ENCODE measurements around the gene VSTM2L.
"Not testable (repeated sequence)": the region's sequence is repeated elsewhere in the genome, so short reads cannot be mapped to it uniquely, and the experiment has no call there.

VSTM2L gene

DNA sequence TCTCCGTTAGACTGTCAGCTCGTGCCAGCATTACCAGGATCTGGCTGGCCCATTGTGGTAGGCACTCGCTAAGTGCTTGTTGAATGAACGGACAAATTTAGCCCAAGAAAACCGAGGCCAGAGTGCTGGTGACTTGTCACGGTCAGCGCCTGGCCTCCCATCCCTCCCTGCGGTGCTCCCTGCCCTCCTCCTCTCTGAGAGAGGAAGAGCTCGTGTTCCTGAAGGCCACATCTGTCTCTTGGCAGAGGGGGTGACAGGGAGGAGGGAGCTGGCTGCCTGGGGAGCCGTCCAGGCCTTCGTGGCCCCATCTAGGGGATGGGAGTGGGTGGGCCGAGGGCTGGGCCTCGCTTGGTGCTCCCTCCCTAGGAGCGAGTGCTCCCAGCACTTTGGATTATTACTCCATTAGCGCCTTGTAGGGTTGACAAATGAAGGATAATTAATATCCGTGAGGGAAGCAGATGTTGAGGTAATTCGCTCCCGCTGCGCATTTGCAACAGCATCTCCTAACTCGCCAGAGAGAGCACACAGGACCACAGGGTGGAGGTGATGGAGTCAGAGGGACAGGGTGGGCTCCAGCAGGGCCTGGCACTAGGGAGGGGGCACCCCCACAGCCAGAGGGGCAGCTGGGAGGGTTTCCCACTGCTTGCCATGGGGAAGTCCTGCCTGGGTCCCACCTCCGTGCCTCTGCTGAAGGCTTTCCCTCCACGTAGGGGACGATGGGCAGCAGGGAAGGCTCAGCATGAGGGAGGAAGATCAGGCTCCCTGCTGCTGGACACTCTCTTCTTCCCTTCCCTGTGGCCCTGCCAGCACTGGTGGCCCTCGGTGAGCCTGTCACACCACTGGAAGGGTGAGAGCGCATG, 37.0 kb downstream of the VSTM2L start:
- no peak for DNase-seq

DNA sequence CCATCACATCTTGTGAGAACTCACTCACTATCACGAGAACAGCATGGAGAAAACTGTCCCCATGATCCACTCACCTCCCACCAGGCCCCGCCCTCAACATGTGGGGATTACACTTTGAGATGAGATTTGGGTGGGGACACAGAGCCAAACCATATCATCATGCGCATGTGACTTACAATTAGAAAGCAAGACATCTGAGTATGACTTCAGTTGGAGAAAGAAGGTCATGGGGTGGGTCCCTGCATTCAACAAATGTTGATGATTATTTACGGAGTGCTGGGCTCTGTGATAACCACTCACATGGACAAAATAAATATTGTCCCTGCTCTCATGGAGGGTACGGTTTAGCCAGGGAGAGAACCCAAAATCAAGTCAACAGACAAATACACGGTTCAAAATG, 37.9 kb downstream of the VSTM2L start:
- DNase-seq, result no peak

DNA sequence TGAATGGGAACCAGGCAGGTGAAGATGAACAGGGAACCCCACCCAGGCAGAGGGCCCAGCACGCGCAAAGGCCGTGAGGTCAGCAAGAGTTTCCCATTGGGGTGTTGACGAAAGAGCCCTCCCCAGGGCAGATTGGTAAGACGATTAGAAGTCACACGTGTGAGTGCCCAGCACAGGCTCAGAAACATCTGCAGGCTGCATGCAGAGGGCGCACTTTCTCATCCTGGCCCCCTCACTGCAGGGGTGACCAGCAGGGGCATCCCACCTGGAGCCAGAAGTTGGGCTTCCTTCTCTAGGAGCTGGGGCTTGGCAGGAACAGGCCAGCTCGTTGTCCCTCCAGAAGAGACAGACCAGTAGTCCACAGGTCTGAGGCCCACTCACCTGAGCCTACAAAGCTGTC, 38.4 kb downstream of the VSTM2L start:
- DNase-seq, result no peak

DNA sequence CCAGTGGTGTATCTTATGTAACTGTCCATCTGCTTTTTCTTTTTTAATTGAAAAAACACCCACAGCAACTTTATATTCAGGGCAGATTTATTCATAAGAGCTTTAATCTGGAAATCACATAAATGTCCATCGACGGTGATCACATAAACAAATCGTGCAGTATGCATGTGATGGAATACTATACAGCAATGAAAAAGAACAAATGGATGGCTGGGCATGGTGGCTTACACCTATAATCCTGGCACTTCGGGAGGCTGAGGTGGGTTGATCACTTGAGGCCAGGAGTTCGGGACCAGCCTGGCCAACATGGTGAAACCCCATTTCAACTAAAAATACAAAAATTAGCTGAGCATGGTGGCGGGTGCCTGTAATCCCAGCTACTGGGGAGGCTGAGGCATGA, 39.1 kb downstream of the VSTM2L start:
- no peak for DNase-seq

DNA sequence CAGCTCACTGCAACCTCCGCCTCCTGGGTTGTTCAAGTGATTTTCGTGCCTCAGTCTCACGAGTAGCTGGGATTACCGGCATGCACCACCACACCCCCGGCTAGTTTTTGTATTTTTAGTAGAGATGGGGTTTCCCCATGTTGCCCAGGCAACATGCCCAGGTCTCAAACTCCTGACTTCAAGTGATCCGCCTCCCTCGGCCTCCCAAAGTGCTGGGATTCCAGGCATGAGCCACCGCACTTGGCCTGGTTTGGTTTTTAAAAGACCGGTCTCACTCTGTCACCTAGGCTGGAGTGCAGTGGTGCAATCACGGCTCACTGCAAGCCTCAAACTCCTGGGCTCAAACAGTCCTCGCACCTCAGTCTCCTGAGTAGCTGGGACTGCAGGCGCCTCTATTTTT, 40.1 kb downstream of the VSTM2L start:
- DNase-seq, result no peak

DNA sequence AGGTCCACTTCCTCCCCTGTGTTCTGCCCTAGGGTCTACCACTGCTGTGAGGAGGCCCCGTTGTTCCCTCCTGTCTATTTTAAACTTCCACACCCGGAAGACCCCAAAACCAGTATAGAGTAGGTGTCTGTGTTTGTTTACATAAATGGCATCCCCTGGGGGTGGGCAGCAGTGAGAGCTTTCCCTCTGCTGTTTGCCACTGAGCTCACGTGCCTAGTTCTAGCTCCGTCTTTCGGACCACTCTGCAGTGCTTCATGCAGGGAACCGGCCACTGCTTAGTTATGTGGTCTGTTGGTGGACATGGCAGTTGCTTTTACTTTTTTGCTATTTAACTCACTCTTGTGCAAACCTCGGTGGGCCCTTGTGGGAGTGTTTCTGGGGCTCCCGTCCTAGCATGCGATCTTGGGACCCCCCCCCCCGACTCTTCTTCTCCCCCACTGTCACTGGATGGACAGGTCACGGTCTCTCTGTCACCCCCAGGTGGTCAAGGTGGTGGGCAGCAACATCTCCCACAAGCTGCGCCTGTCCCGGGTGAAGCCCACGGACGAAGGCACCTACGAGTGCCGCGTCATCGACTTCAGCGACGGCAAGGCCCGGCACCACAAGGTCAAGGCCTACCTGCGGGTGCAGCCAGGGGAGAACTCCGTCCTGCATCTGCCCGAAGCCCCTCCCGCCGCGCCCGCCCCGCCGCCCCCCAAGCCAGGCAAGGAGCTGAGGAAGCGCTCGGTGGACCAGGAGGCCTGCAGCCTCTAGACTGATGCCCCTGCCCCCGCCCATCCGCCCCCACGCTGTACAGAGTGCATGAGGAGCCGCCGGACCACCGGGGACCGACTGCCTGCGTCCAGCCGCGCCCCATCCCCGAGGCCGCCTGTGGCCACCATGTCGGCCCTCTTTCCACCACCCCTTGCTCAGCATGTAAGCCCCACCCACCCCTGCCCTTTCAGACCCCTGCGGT, 40.9 kb downstream of the VSTM2L start:
- no peak for DNase-seq

DNA sequence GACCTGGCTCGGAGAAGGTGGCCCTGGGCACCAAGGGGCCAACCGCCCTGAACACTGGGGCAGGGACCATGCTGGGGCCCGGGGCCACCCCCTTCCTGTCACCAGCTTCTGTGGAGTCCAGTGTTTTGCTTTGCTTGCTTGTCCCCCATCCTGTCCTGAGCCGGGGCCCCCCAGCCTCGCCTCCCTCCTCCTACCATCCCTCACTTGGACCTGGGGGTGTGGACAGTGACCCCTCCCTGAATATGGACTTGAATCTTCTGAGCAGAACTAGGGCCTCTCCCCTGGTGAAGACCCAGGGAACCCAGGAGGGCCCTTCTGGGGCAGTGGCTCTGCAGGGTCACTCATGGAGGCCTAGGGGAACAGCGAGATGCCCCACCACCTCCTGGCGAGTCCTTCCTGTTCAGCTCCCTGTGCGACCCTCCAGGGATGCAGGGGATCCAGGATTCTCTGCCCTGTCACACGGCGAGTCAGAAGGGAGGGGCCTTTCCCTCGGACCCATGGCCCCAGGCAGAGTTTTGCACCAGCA, 41.6 kb downstream of the VSTM2L start:
- DNase-seq, result no peak

DNA sequence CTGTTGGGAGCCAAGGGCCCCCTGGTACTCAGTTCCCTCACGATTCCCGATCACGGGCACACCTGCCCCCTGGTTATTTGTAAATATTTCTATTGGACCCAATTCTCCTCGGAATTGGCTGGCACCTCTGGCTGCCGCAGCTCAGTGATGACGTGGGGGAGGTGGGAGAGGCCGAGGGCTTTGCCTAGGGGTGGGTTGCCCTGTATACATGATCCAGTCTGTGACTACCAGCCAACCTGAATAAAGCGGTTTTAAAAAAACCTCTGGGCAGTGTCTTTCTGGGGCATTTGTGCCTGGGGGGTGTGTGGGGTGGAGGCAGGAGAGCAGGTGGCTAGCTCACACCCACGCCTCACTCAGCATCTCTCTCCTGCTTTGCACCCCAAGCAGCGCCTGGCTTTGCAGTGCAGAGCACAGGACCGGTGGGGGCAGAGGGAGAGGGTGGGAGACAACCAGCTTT, 42.2 kb downstream of the VSTM2L start:
- no peak for DNase-seq

DNA sequence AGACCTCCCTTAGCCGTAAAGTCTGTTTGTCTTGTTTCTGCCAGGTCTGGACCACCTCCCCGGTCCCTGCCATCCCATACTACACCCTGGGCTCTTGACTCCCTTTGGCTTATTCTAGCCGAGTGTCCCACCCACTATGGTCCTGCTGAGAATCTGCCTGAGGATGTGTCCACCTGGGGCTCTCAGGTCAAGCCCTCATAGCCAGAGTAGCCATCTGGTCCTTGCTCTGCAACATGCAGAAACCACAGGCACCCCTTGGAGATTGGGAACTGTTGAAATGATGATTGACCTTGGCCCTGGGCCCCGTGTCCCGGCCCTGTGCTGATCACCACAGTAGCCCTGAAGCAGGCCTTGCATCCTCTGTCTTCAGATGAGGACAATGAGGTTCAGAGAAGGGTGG, 44.0 kb downstream of the VSTM2L start:
- no peak for DNase-seq

DNA sequence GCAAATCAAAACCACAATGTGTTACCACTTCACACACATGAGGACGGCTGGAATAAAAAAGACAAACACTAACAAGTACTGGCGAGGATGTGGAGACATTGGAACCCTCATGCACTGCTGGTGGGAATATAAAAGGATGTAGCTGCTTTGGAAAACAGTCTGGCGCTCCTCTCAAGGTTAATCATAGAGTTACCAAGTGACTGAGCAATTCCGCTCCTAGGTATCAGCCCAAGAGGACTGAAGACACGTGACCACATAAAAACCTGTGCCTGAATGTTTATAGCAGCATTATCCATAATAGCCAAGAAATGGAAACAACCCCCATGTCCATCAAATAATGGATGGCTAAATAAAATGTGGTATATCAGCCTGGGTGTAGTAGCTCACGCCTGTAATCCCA, 45.0 kb downstream of the VSTM2L start:
- DNase-seq, result no peak

DNA sequence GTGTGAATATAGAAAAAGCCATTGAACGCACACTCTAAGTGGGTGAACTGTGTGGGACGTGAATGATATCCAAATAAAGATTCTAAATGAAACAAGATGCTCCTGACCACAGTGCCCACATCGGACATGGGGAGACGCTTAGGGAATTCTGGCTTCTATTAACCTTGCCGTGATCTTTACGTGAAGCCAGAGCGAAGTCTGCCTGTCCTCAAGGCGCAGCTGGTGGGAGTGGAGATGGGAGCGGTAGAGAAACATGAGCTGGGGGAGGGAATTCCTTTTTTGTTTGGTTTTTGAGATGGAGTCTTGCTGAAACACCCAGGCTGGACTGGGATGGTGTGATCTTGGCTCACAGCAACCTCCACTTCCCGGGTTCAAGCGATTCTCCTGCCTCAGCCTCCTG, 46.0 kb downstream of the VSTM2L start:
- DNase-seq, result no peak

DNA sequence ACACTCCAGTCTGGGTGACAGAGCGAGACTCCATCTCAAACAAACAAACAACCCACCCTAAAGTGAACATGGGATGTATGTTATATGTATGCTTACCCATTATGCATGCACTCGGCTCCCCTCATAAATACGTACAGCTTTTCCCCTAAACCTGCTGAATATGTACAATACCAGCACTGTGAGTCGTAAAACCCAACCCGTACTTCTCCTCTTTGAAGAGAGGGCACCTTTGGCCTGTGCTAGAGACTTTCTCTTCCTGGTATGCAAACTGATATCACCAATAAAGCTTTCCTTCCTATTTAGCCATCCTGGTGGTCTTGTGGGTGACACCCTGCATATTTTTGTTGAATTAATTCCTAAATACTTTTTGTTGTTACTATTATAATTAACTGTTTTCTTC, 51.3 kb downstream of the VSTM2L start:
- no peak for DNase-seq

DNA sequence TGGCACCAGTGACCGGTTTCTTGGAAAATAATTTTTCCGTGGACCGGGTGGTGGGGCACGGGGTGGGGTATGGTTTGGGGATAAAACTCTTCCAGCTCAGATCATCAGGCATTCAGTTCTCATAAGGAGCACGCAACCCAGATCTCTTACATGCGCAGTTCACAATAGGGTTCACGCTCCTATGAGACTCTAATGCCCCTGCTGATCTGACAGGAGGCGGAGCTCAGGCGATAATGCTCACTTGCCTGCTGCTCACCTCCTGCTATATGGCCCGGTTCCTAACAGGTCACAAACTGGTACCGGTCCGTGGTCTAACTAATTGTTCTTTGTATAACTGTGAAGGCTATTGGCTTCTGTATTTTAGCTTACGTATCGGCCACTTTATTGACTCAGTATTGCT, 51.7 kb downstream of the VSTM2L start:
- no peak for DNase-seq

DNA sequence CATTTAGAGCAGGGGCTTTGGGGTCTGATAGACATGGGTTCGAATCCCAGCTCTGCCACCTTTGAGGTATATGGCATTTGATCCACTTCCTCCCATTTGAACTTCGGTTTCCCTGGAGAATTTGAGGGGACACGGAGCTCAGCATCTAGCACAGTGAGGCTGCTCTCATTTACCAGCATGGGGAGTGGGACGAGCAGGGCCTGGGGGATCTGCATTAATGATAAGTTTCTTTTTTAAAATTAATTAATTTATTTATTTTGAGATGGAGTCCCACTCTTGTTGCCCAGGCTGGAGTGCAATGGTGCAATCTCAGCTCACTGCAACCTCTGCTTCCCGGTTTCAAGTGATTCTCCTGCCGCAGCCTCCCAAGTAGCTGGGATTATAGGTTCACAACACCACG, 52.6 kb downstream of the VSTM2L start:
- DNase-seq, result no peak

DNA sequence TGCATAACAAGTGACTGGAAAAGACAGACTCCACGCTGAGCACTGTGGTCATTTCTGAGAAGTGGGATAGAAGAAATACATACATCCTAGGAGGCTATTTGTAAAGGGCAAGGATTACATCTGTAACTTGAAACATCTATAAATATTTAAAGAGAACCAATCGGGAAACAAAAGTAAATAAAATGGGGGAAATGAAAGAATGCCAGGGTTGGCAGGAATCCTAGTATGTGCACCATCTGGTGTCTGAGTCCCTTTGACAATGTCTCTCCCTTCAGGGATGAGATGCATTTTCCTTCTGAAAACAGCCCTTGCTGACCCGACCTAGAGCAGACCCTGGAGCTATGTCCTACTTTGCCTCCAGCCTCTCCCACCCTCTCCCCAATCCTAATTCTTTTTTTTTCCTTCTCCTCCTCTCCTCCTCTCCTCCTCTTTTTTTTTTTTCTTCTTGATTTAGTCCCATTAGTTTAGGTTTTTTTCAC, 53.2 kb downstream of the VSTM2L start:
- no peak for DNase-seq

DNA sequence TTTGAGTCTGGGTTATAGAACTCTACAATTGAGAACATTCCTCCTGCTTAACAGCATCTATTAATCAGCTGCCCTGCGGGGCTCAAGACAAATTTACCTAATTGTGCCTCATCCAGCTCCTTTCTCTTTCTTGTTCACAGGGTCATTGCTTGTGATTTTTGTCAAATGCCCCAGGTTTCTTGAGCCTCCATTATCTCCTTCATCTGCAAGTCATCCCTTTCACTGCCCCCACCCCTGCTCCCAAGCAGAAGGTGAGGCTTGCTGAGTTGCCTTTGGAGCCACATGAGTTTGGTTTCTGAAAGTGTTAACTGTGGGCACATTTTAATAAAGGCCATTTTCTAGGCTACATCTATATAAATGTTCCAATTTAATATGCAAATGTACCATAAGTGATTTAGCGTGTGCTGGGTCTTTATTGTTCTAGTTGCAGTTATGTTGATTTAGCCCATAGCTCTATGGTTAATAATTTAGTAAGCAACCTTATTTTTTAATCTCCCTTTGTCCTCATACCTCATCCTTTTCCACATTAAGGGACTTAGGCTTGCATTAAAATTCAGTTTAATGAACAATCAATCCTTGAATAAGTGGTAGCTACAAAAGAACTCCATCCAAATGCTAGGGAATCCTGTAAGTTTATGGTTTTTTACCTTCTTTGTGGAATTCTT, 56.1 kb downstream of the VSTM2L start:
- DNase-seq, result no peak

DNA sequence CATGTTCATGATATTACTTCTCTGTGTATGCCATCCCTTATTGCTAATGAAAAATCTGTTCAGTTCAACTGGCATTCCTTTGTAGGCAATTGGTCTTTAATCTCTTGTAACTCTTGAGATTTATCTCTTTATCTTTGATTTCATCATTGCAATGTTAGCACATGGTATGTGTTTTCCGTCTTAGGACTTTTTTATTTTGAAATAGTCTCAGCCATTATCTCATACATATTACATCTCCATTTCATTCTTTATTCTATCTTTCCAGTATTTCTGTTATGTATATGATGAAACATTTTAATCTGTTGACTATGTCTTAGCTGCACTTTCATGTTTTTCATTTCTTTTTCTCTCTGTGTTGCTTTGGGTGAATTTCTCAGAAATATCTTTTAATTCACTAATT, 58.1 kb downstream of the VSTM2L start:
- DNase-seq, result no peak

DNA sequence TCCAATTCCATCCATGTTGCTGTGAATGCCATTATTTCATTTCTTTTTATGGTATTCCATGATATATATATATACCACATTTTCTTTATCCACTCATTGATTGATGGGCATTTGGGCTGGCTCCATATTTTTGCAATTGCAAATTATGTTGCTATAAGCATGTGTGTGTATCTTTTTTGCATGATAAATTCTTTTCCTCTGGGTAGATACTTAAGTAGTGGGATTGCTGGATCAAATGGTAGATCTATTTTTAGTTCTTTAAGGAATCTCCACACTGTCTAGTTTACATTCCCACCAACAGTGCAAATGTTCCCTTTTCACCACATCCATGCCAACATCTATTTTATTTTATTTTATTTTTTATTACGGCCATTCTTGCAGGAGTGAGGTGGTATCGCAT, 60.6 kb downstream of the VSTM2L start:
- DNase-seq, result not testable (repeated sequence)

DNA sequence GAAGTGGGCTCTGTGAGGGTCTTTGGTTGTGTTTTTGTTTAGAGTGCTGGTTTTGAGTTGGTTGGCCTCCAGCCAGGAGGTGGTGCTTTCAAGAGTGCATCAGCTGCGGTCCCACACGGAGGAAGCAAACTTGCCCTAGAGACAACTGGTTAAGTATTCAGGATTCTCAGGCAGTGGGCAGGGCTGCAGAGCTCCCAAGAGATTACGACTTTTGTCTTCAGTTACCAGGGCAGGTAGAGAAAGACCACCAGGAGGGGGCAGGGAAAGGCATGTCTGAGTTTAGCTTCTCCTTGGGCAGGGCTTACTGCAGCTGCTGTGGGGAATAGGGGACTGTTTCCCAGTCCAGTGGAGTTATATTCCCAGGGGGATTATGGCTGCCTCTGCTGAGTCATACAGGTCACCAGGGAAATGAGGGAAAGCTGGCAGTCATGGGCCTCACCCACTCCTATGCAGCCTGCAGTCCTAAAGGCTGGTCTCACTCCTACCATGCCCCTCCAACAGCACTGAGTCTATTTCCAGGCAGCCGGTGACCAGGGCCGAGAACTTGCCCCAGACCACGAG, 66.0 kb downstream of the VSTM2L start:
- DNase-seq, result no peak

DNA sequence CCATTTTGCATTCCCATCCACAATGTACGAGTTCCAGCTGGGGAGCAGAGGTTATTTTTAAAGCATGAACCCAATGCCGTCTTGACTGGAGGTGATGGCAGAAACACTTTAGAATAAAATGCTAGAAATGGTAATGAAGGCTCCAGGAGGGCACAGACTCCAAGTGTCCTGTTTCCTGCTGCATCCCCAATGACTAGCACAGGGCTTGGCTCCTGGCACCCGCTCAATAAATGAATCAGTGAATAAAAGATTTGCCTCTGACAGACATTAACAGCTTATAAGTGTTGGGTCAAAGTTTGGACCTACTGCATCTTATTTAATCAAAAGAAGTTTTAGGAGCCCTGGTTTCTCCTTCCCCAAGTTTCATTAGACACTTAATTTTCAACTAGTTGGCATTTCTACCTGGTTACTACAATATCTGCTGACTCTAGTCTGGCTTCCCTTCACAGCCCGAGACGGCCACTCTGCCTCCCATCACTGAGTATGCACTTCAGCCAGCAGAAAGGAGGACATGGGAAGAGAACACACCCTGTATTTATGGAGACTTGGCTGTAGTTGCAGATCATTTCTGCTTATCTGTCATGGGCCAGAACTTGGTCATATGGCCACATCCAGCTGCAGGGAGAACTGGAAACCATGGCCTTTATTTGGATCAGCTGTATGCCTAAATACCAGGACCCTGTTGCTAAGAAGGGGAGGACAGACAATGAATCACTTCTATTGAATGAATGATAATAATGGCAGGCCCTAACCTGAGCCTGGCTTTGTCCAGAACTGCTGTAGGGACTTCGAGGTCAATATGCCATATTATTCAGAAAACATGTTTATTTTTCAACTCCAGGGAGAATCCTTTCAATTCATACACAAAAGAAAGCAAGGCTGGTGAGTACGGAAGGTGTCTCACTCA, 67.3 kb downstream of the VSTM2L start:
- DNase-seq, result no peak

DNA sequence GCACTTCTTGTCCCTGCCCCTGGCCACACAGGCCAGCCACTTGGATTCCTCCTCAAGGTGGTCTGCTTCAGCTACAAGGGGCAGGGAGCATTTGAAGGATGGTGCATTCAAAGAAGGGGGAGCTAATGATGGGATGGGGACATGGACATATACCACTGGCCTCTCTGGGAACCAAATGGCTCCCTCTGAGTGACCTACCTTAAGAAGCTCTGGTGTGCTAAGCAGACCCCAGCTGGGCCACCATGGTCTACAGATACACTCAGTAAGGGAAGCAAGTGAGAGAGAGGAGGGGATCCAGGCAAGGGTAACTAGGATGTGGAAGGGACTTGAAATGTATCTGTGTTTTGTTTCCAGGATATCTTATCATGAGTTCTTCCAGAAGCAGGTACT, 67.9 kb downstream of the VSTM2L start:
- no peak for DNase-seq
